Stimulated activated naive CD8-positive, alpha-beta T cell treated with anti-CD3 and anti-CD28 coated beads, Interleukin-15, amount 100 ng/mL, for 72 hours (primary cell): ENCODE data around the gene SDK2.
"Not testable (repeated sequence)": the region's sequence is repeated elsewhere in the genome, so short reads cannot be mapped to it uniquely, and the experiment has no call there.

Source experiments
- ATAC-seq: fragments of 150-1000 bp; cut with Tn5 transposase; 2 replicates; pipeline ENCODE4 v1.10.0; 2021; ENCODE audit warnings: mild to moderate bottlenecking, moderate library complexity
- DNase-seq, 2 donors: peaks; one replicate each; pipeline ENCODE4 v3.0.0; 2021 to 2022
- H3K27ac Mint-ChIP-seq, 2 donors: one replicate each; pipeline ENCODE4 v1.8.0; 2022; ENCODE audit warnings: mild to moderate bottlenecking in 2 of 2, mixed read lengths in 2 of 2, moderate library complexity in 2 of 2
- H3K27me3 Mint-ChIP-seq: one replicate; pipeline ENCODE4 v1.8.0; 2022; ENCODE audit warnings: mixed read lengths
- H3K4me1 Mint-ChIP-seq: one replicate; pipeline ENCODE4 v1.8.0; 2022; ENCODE audit warnings: mild to moderate bottlenecking, mixed read lengths
- H3K4me3 Mint-ChIP-seq, 2 donors: one replicate each; pipeline ENCODE4 v1.8.0; 2022; ENCODE audit warnings: mild to moderate bottlenecking in 2 of 2, mixed read lengths in 2 of 2, moderate library complexity in 1 of 2
- H3K9me3 Mint-ChIP-seq, 2 donors: one replicate each; pipeline ENCODE4 v1.8.0; 2022; ENCODE audit warnings: mixed read lengths in 2 of 2

The SDK2 gene

GRCh38 chr17:73482251-73482716, 162.0 kb downstream of the SDK2 start:
- Mint-ChIP-seq H3K4me3 (no peak overlapping the region), H3K9me3 (peaks cover 11 to 21% of the 10 kb centered on the region in 2 donors), H3K27me3 (no peaks in the 10 kb centered on the region)

DNA sequence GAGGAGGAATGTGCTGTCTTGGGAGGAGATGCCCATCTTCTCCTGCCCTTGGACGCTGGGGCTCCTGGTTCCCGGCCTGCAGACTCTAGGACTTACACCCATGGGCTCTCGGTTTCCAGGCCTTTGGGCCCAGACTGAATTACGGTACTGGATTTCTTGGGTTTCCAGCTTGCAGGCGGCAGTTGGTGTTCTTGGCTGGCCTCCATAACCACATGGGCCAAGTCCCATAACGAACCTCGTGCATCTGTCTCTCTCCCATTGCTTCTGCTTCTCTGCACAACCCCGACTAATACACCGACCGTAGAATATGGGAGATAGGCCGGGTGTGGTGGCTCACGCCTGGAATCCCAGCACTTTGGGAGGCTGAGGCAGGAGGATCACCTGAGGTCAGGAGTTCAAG, 162.6 kb downstream of the SDK2 start:
- Mint-ChIP-seq H3K9me3 (peaks cover 11 to 21% of the 10 kb centered on the region in 2 donors), H3K4me1 (no peaks in the 10 kb centered on the region), H3K27me3 (no peaks in the 10 kb centered on the region), H3K4me3 (no peak overlapping the region), H3K27ac (no peak overlapping the region)
- DNase-seq (no peak), ATAC-seq (no peak)

More at GRCh38 chr17:73482251-73482716, 162.0 kb downstream of the SDK2 start:
- H3K27ac Mint-ChIP-seq, result peak overlapping the region; percentile 70 to 92
- no peak for DNase-seq
- no peak for ATAC-seq
- no peaks in the 10 kb centered on the region for H3K4me1 Mint-ChIP-seq

DNA sequence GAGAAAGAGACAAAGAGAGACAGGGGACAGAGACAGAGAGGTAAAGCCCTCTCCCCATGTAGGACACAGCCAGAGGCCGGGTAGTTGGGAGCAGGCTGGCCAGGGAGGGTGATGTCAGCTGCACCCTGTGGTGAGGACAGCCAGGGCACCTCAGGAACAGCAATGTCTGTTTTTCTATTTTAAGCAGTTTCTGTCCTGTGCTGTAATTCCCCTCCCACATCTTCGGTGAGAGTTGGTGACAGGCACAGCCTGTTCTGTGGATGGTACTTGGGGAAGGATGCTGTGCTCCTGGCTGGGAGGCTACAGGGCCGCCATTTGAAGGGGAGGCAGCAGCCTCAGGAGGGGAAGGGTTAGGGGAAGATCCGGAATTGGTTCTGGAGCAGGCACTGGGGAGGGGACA, 163.5 kb downstream of the SDK2 start:
- no peak for ATAC-seq
- Mint-ChIP-seq H3K27me3 (no peaks in the 10 kb centered on the region), H3K27ac (peak overlapping the region; percentile 3 to 9), H3K4me1 (no peaks in the 10 kb centered on the region), H3K9me3 (peaks cover 6 to 13% of the 10 kb centered on the region in 2 donors), H3K4me3 (no peak overlapping the region)
- DNase-seq, result no peak

DNA sequence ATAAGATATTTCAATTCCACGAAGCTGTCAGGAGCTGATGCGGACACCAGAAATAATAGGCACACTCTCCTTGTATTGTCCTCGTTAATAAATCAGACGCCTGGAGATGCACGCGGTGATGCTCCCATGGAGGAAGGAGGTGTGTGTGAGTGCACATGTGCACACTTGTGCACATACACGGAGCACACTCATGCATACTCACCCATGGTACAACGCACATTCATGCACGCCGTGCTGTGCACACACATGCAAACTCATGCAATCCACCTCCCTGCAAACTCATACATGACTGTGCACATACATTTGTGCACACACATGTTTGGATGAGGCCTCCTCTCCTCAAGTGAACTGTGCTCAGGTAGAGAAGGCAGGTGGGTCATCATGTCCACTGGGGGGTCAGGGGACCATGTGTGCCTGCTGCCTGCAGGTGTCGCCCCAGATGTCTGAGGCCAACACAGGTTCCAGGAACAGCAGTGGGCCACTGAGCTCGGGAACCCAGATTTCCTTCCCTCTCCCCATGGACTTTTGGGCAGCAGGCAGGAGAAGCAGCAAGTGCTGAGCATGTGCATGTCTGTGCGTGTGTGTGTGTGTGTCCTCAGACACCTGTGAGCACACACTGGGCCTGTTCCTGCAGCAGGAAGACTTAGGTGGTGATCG, 165.3 kb downstream of the SDK2 start:
- Mint-ChIP-seq H3K27me3 (no peaks in the 10 kb centered on the region), H3K4me3 (no peak overlapping the region), H3K27ac (no peak overlapping the region), H3K4me1 (peaks cover 7% of the 10 kb centered on the region), H3K9me3 (no peaks in the 10 kb centered on the region)
- DNase-seq (no peak), ATAC-seq (no peak)

DNA sequence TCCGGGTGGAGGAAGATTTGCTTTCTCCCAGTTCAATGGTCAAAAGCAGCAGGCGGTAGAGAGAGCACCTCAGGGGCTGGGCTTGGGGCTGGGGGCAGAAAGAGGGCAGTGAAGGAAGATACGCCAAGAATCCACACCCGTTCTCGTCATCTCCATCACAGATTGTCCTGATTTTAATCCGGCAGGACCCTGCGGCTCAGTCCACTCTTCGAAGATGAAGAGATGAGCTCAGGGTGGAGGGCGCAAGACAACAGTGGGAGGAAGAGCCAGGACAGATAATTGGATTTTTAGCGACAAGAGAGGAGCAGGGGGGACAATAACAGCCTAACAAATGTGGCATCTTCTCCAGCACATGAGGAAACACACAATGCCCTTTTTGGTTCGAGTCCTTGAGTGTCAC, 165.9 kb downstream of the SDK2 start:
- H3K4me3 Mint-ChIP-seq, result no peak overlapping the region
- H3K27me3 Mint-ChIP-seq, result no peaks in the 10 kb centered on the region
- DNase-seq (no peak), ATAC-seq (no peak)
- no peak overlapping the region for H3K27ac Mint-ChIP-seq
- no peaks in the 10 kb centered on the region for H3K9me3 Mint-ChIP-seq
- peaks cover 7% of the 10 kb centered on the region for H3K4me1 Mint-ChIP-seq

GRCh38 chr17:73476890-73477350, 167.3 kb downstream of the SDK2 start:
- Mint-ChIP-seq H3K27me3 (no peaks in the 10 kb centered on the region), H3K9me3 (peaks cover 5 to 7% of the 10 kb centered on the region in 2 donors), H3K27ac (no peak overlapping the region), H3K4me3 (no peak overlapping the region), H3K4me1 (peaks cover 7% of the 10 kb centered on the region)
- DNase-seq, result no peak
- ATAC-seq, result no peak

- no peak for ATAC-seq
- Mint-ChIP-seq H3K27me3 (no peaks in the 10 kb centered on the region), H3K4me3 (no peak overlapping the region), H3K9me3 (peaks cover 5 to 7% of the 10 kb centered on the region in 2 donors), H3K4me1 (peaks cover 7% of the 10 kb centered on the region), H3K27ac (no peak overlapping the region)
- no peak for DNase-seq
Observed at GRCh38 chr17:73474370-73474988, 169.8 kb downstream of the SDK2 start.

GRCh38 chr17:73472715-73473114, 171.5 kb downstream of the SDK2 start:
- not testable (repeated sequence) for H3K4me1 Mint-ChIP-seq, ATAC-seq, H3K4me3 Mint-ChIP-seq

DNA sequence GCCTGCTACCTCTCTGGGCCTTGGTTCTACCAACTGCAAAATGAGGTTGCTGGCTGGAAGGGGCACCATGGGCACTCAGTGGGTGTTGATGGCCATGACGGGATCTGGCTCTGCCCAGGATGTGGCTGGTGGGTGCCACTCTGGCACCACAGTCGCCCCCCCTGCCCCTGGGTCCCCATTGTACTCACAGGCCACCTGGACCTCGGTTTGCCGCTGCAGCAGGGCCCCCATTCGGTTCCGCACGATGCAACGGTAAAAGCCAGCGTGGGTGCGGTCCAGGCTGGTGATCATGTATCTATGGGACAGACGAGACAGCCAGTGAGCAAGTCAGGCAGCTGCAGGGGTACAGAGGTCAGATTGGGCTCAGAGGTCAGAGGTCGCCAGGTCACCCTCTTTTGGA, 172.3 kb downstream of the SDK2 start:
- DNase-seq, result no peak
- no peaks in the 10 kb centered on the region for H3K27me3 Mint-ChIP-seq
- no peak for ATAC-seq
- H3K27ac Mint-ChIP-seq, result no peak overlapping the region
- peaks cover 7% of the 10 kb centered on the region for H3K4me1 Mint-ChIP-seq
- H3K4me3 Mint-ChIP-seq, result no peak overlapping the region
- peaks cover 5 to 7% of the 10 kb centered on the region in 2 donors for H3K9me3 Mint-ChIP-seq

More at GRCh38 chr17:73472715-73473114, 171.5 kb downstream of the SDK2 start:
- not testable (repeated sequence) for H3K27me3 Mint-ChIP-seq, H3K27ac Mint-ChIP-seq, H3K9me3 Mint-ChIP-seq, DNase-seq

GRCh38 chr17:73470316-73470826, 173.9 kb downstream of the SDK2 start:
- no peak overlapping the region for H3K27ac Mint-ChIP-seq
- peaks cover 5 to 7% of the 10 kb centered on the region in 2 donors for H3K9me3 Mint-ChIP-seq
- ATAC-seq, result no peak
- DNase-seq, result no peak
- no peak overlapping the region for H3K4me3 Mint-ChIP-seq
- H3K27me3 Mint-ChIP-seq, result no peaks in the 10 kb centered on the region
- peaks cover 7% of the 10 kb centered on the region for H3K4me1 Mint-ChIP-seq

GRCh38 chr17:73469311-73469710, 174.9 kb downstream of the SDK2 start:
- no peak for DNase-seq
- no peak overlapping the region for H3K4me3 Mint-ChIP-seq
- H3K4me1 Mint-ChIP-seq, result peaks cover 2% of the 10 kb centered on the region
- H3K27me3 Mint-ChIP-seq, result no peaks in the 10 kb centered on the region
- ATAC-seq, result no peak
- H3K9me3 Mint-ChIP-seq, result peaks cover 9 to 13% of the 10 kb centered on the region in 2 donors
- H3K27ac Mint-ChIP-seq, result no peak overlapping the region

DNA sequence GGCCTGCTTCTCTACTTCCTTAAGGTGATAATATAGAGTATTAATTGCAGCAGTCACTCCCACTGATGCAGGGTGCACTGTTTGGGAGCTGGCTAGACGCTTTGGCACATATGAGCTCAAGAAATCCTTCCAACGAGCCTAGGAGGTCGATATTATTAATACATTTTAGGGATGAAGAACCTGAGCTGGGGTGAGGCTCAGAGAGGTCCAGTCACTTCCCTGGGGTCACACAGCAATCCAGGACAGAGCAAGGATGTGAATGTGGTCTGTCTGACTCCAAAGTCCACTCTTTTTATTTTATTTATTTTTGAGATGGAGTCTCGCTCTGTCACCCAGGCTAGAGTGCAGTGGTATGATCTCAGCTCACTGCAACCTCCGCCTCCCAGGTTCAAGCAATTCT, 176.0 kb downstream of the SDK2 start:
- DNase-seq (no peak), ATAC-seq (no peak)
- Mint-ChIP-seq H3K27me3 (no peaks in the 10 kb centered on the region), H3K9me3 (peaks cover 10 to 15% of the 10 kb centered on the region in 2 donors), H3K4me1 (no peaks in the 10 kb centered on the region), H3K4me3 (no peak overlapping the region), H3K27ac (no peak overlapping the region)

GRCh38 chr17:73467651-73468050, 176.6 kb downstream of the SDK2 start:
- Mint-ChIP-seq H3K4me3 (no peak overlapping the region), H3K27me3 (no peaks in the 10 kb centered on the region), H3K27ac (no peak overlapping the region), H3K4me1 (no peaks in the 10 kb centered on the region), H3K9me3 (peaks cover 7 to 10% of the 10 kb centered on the region in 2 donors)
- ATAC-seq (no peak), DNase-seq (no peak)

- Mint-ChIP-seq H3K4me1 (no peaks in the 10 kb centered on the region), H3K27me3 (no peaks in the 10 kb centered on the region), H3K9me3 (peaks cover 6 to 8% of the 10 kb centered on the region in 2 donors), H3K4me3 (no peak overlapping the region), H3K27ac (no peak overlapping the region)
- ATAC-seq (no peak), DNase-seq (no peak)
Observed at GRCh38 chr17:73466704-73467433, 177.4 kb downstream of the SDK2 start.

GRCh38 chr17:73465953-73466230, 178.4 kb downstream of the SDK2 start:
- ATAC-seq (no peak), DNase-seq (no peak)
- no peaks in the 10 kb centered on the region for H3K27me3 Mint-ChIP-seq
- H3K27ac Mint-ChIP-seq, result no peak overlapping the region
- H3K4me3 Mint-ChIP-seq, result no peak overlapping the region
- peaks cover 6 to 8% of the 10 kb centered on the region in 2 donors for H3K9me3 Mint-ChIP-seq
- no peaks in the 10 kb centered on the region for H3K4me1 Mint-ChIP-seq
